GM13976 (cell line): ENCODE measurements around the gene ALCAM.
"Not testable (repeated sequence)": the region's sequence is repeated elsewhere in the genome, so short reads cannot be mapped to it uniquely, and the experiment has no call there.

Source experiments
- DNase-seq: peaks from one replicate; pipeline ENCODE4 v3.0.0; 2012; ENCODE audit warnings: low spot score
- CTCF ChIP-seq: IDR thresholded peaks from 2 replicates; pipeline ENCODE4 v1.5.1; 2012; ENCODE audit warnings: borderline replicate concordance, mild to moderate bottlenecking; ENCODE audit not compliant: insufficient read depth; ENCODE audit errors: extremely low read depth, missing control alignments, control extremely low read depth
- in situ Hi-C: fragments of 300-500 bp; cut with MboI; formaldehyde crosslinking; loops from one replicate; pipeline ENCODE4 v1.12.0; 2022; ENCODE audit warnings: low sequenced_read_pairs, mixed read lengths, inconsistent platforms; ENCODE audit not compliant: unreplicated experiment

The ALCAM gene

GRCh38 chr3:105582015-105582414 lies 215.3 kb downstream of the ALCAM start:
- TF ChIP-seq CTCF = no peak
- no peak for DNase-seq
- in situ Hi-C loops = no loop called here

GRCh38 chr3:105584003-105584790 lies 217.5 kb downstream of the ALCAM start:
- no peak for DNase-seq
- in situ Hi-C loops = no loop called here
- no peak for TF ChIP-seq CTCF

- no peak for DNase-seq
- in situ Hi-C loops = no loop called here
- no peak for TF ChIP-seq CTCF
Measured at GRCh38 chr3:105593315-105593714, 226.6 kb downstream of the ALCAM start.

- no peak for TF ChIP-seq CTCF
- in situ Hi-C loops = no loop called here
- DNase-seq = no peak
Measured at GRCh38 chr3:105594219-105594618, 227.5 kb downstream of the ALCAM start.

GRCh38 chr3:105598042-105598796 lies 231.5 kb downstream of the ALCAM start:
- no peak for DNase-seq
- in situ Hi-C loops = no loop called here

GRCh38 chr3:105599350-105599749 lies 232.6 kb downstream of the ALCAM start:
- in situ Hi-C loops = no loop called here
- no peak for TF ChIP-seq CTCF
- no peak for DNase-seq

More at GRCh38 chr3:105598042-105598796, 231.5 kb downstream of the ALCAM start:
- TF ChIP-seq CTCF = no peak

GRCh38 chr3:105601756-105602155 lies 235.0 kb downstream of the ALCAM start:
- in situ Hi-C loops, DNase-seq: not testable (repeated sequence)

- in situ Hi-C loops = not testable (repeated sequence)
Measured at GRCh38 chr3:105602286-105602685, 235.6 kb downstream of the ALCAM start.

GRCh38 chr3:105603516-105603915 lies 236.8 kb downstream of the ALCAM start:
- DNase-seq, in situ Hi-C loops: not testable (repeated sequence)

More at GRCh38 chr3:105602286-105602685, 235.6 kb downstream of the ALCAM start:
- DNase-seq = not testable (repeated sequence)
